HEK293 (cell line): ENCODE results near the gene SLC25A22.

Experiments
- CTCF ChIA-PET: fragments of 350-600 bp; formaldehyde crosslinking; extraction: SDS; loops from one replicate; lab custom pipeline; 2021; ENCODE audit warnings: antibody characterized with exemption; lab: Yijun Ruan, JAX
- POLR2A ChIA-PET: fragments of 300-600 bp; formaldehyde crosslinking; extraction: SDS; loops from one replicate; lab custom pipeline; 2020; ENCODE audit warnings: antibody characterized with exemption, inconsistent platforms; lab: Yijun Ruan, JAX
- H3K27ac ChIP-seq: fragments of 200-500 bp; sonication (Bioruptor generic); 2 replicates; pipeline ENCODE4 v1.5.1; 2014; ENCODE audit warnings: low read depth, low read length, control low read depth, inconsistent platforms; ENCODE audit errors: extremely low read depth
- H3K36me3 ChIP-seq, 2 experiments: fragments of 200-500 bp in 1 of 2; sonication (Bioruptor generic) in 1 of 2; 1 replicate in 1 of 2; 2 replicates in 1 of 2; pipeline ENCODE4 v1.5.1; 2014 to 2017; ENCODE audit warnings: inconsistent platforms in 2 of 2, low read length in 2 of 2; ENCODE audit not compliant: control insufficient read depth in 2 of 2, insufficient read depth in 1 of 2
- H3K4me1 ChIP-seq: fragments of 200-500 bp; sonication (Bioruptor generic); 2 replicates; pipeline ENCODE4 v1.5.1; 2014; ENCODE audit warnings: mild to moderate bottlenecking, low read length, inconsistent platforms; ENCODE audit not compliant: control insufficient read depth, insufficient read depth
- H3K4me3 ChIP-seq: 2 replicates; pipeline ENCODE4 v1.5.1; 2011; ENCODE audit warnings: low read depth, mild to moderate bottlenecking, control low read depth, low read length, moderate library complexity
- H3K9me3 ChIP-seq: fragments of 200-500 bp; sonication (Bioruptor generic); 2 replicates; pipeline ENCODE4 v1.5.1; 2014; ENCODE audit warnings: low read depth, low read length, inconsistent platforms; ENCODE audit not compliant: control insufficient read depth, insufficient read depth
- EGR2 ChIP-seq: fragments of 450-650 bp; formaldehyde crosslinking; IDR thresholded peaks from 2 replicates; pipeline ENCODE4 v1.5.1; 2016; ENCODE audit warnings: low read depth, missing biosample characterization, missing genetic modification characterization
- GLIS1 ChIP-seq: fragments of 450-650 bp; formaldehyde crosslinking; IDR thresholded peaks from 2 replicates; pipeline ENCODE4 v1.5.1; 2016; ENCODE audit warnings: missing biosample characterization, missing genetic modification characterization
- GLIS2 ChIP-seq: fragments of 450-650 bp; formaldehyde crosslinking; IDR thresholded peaks from 2 replicates; pipeline ENCODE4 v1.5.1; 2016; ENCODE audit warnings: missing biosample characterization, missing genetic modification characterization
- MZF1 ChIP-seq: fragments of 450-650 bp; formaldehyde crosslinking; IDR thresholded peaks from 2 replicates; pipeline ENCODE4 v1.5.1; 2017; ENCODE audit warnings: missing biosample characterization, missing genetic modification characterization, borderline replicate concordance
- SP2 ChIP-seq: fragments of 450-650 bp; formaldehyde crosslinking; IDR thresholded peaks from 2 replicates; pipeline ENCODE4 v1.5.1; 2016; ENCODE audit warnings: missing biosample characterization, missing genetic modification characterization
- ZFHX2 ChIP-seq: fragments of 450-650 bp; formaldehyde crosslinking; conservative IDR thresholded peaks from 2 replicates; pipeline ENCODE4 v1.5.1; 2016; ENCODE audit warnings: missing biosample characterization, missing genetic modification characterization
- ZFP37 ChIP-seq: fragments of 450-650 bp; formaldehyde crosslinking; IDR thresholded peaks from 2 replicates; pipeline ENCODE4 v1.5.1; 2016; ENCODE audit warnings: missing biosample characterization, missing genetic modification characterization
- ZNF350 ChIP-seq: fragments of 450-650 bp; formaldehyde crosslinking; IDR thresholded peaks from 2 replicates; pipeline ENCODE4 v1.5.0; 2017; ENCODE audit warnings: missing biosample characterization, mild to moderate bottlenecking, missing genetic modification characterization
- ZNF521 ChIP-seq: fragments of 450-650 bp; formaldehyde crosslinking; IDR thresholded peaks from 2 replicates; pipeline ENCODE4 v1.5.1; 2017; ENCODE audit warnings: missing biosample characterization, mild to moderate bottlenecking, missing genetic modification characterization
- ZNF548 ChIP-seq: fragments of 450-650 bp; formaldehyde crosslinking; IDR thresholded peaks from 2 replicates; pipeline ENCODE4 v1.5.1; 2016; ENCODE audit warnings: missing biosample characterization, missing genetic modification characterization
- ZNF600 ChIP-seq: fragments of 450-650 bp; formaldehyde crosslinking; IDR thresholded peaks from 2 replicates; pipeline ENCODE4 v1.5.1; 2016; ENCODE audit warnings: missing biosample characterization, missing genetic modification characterization
- ZNF830 ChIP-seq: fragments of 450-650 bp; IDR thresholded peaks from 2 replicates; pipeline ENCODE4 v1.5.0; 2018; ENCODE audit warnings: missing biosample characterization, missing genetic modification characterization, low read depth, mild to moderate bottlenecking, moderate library complexity
- TF ChIP-seq, protein P1 (sequence below): fragments of 450-650 bp; formaldehyde crosslinking; IDR thresholded peaks from 2 replicates; pipeline ENCODE4 v1.5.1; 2016; ENCODE audit warnings: missing biosample characterization, missing genetic modification characterization
- TF ChIP-seq, protein P2 (sequence below): fragments of 450-650 bp; formaldehyde crosslinking; IDR thresholded peaks from 2 replicates; pipeline ENCODE4 v1.5.1; 2016; ENCODE audit warnings: missing biosample characterization, missing genetic modification characterization

Gene SLC25A22

DNA sequence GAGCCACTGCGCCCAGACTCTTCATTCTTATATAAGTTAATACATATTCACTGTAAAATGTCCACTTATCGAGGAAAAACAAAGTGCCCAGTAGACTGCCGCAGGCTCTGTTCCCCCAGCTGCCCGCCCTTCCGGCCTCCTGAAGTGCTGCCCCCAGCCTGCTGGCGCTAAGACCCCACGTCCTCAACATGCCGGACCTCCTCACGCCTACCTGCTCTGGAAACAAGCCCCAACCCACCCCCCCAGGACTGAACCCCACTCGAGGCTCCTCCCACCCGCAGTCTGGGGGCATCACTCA, 21.9 kb downstream of the SLC25A22 start:
- no peak overlapping the region; the same call in 1 of the 2 replicates for H3K27ac ChIP-seq
- CTCF ChIA-PET: no interaction called here
- no peaks in the 10 kb centered on the region for H3K9me3 ChIP-seq
- no peaks in the 10 kb centered on the region; the same call in 1 of the 2 replicates for H3K4me1 ChIP-seq
- POLR2A ChIA-PET: interaction anchor here (1.1 to 2.3 kb wide), 9 partner anchors 10 to 241 kb away, joined by 3 to 13 read pairs (median 8); partner anchors contain the start of genes CEND1, HRAS, PNPLA2 and RPLP2
- peak overlapping the region; percentile 88 for H3K4me3 ChIP-seq
- H3K36me3 ChIP-seq: peaks cover 0 to 63% of the 10 kb centered on the region in 2 experiments; a peak in 2 of 3 replicates
- TF ChIP-seq GLIS1 (peak; percentile 95; the same call in 1 of the 2 replicates), SP2 (tag by site-specific recombination) (0 out of 2 replicates have a peak, but pooled peaks have one; percentile 17), ZFHX2 (tag by site-specific recombination) (peak; percentile 67), EGR2 (tag by site-specific recombination) (peak; percentile 60; the same call in 1 of the 2 replicates), MZF1 (tag by site-specific recombination) (no peak)
- TF ChIP-seq, protein P1, sequence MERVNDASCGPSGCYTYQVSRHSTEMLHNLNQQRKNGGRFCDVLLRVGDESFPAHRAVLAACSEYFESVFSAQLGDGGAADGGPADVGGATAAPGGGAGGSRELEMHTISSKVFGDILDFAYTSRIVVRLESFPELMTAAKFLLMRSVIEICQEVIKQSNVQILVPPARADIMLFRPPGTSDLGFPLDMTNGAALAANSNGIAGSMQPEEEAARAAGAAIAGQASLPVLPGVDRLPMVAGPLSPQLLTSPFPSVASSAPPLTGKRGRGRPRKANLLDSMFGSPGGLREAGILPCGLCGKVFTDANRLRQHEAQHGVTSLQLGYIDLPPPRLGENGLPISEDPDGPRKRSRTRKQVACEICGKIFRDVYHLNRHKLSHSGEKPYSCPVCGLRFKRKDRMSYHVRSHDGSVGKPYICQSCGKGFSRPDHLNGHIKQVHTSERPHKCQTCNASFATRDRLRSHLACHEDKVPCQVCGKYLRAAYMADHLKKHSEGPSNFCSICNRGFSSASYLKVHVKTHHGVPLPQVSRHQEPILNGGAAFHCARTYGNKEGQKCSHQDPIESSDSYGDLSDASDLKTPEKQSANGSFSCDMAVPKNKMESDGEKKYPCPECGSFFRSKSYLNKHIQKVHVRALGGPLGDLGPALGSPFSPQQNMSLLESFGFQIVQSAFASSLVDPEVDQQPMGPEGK: peak; percentile 74; the same call in 1 of the 2 replicates

DNA sequence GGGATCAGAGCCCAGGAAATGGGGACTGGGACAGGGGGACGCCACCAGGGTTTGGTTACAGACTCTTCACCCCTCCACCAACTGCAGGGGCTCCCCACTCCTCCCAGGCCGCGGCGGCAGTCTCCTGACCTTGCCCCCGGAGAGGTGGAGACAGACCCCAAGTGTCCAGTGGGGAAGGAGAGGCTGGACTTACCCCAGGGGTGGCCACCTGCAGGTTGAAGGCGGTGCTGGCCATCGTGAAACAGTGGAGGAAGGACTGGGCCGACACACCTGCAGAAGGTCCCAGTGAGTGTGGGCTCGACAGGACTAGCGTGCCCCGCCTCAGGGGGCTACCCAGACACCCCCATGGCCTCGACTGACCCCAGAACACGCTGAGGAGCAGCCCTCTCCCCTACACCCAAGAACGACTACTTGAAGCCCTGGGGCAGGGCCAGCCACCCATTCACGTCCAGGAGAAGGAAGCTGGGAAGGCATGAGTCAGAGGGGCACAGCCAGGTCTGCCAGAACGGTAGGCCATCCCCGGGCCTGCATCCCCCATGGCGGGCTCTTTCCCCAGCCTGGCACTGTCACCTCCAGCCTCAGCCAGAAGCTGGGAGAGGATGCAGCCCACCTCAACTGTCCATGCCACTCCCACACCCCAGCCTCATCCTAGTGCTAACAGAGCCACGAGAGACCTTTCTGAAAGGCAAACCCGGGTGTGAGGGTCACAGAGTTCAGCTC, 23.0 kb downstream of the SLC25A22 start:
- Histone ChIP-seq H3K27ac (no peak overlapping the region), H3K4me1 (no peaks in the 10 kb centered on the region; the same call in 1 of the 2 replicates), H3K4me3 (no peak overlapping the region), H3K9me3 (no peaks in the 10 kb centered on the region), H3K36me3 (peaks cover 0 to 68% of the 10 kb centered on the region in 2 experiments; a peak in 2 of 3 replicates)
- ChIA-PET CTCF (interaction anchor here (0.6 to 0.9 kb wide), 2 partner anchors 9 to 28 kb away, joined by 3 to 5 read pairs; partner anchors contain the start of gene TALDO1), POLR2A (interaction anchor here (0.6 to 2.1 kb wide), 7 partner anchors 10 to 44 kb away, joined by 3 to 12 read pairs (median 4); partner anchors contain the start of genes PNPLA2 and TALDO1)
- TF ChIP-seq ZNF600: peak; percentile 63
- TF ChIP-seq, protein P2, sequence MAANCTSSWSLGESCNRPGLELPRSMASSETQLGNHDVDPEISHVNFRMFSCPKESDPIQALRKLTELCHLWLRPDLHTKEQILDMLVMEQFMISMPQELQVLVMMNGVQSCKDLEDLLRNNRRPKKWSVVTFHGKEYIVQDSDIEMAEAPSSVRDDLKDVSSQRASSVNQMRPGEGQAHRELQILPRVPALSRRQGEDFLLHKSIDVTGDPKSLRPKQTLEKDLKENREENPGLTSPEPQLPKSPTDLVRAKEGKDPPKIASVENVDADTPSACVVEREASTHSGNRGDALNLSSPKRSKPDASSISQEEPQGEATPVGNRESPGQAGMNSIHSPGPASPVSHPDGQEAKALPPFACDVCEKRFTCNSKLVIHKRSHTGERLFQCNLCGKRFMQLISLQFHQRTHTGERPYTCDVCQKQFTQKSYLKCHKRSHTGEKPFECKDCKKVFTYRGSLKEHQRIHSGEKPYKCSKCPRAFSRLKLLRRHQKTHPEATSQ (tag by site-specific recombination): no peak

DNA sequence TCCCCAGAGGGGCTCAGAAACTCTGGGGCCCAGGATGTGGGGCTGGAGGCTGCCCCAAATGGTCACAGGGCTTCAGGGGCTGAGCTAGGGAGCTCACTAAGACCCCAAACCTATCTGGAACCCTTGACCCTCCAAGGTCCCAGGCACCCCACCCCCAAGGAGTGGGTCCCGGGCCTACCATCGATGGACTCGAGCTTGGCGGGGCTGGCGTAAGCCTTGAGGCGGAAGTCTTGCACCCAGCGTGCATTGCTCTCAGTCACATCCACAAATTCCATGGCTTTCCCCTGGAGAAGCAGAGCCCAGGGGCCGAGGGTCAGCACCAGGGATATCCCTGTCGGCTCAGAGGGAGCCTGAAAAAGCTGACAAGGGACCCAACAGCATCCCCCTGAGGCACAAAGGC, 24.3 kb downstream of the SLC25A22 start:
- TF ChIP-seq ZFP37 (tag by site-specific recombination) (no peak), ZNF830 (tag by site-specific recombination) (no peak), ZNF521 (tag by site-specific recombination) (no peak), ZNF548 (tag by site-specific recombination) (no peak)
- Histone ChIP-seq H3K4me3 (no peak overlapping the region), H3K4me1 (no peaks in the 10 kb centered on the region; the same call in 1 of the 2 replicates), H3K27ac (no peak overlapping the region), H3K9me3 (no peaks in the 10 kb centered on the region), H3K36me3 (peaks cover 0 to 60% of the 10 kb centered on the region in 2 experiments; a peak in 2 of 3 replicates)
- ChIA-PET CTCF (interaction anchor here (0.7 to 1.0 kb wide), 2 partner anchors 10 to 46 kb away, joined by 3 read pairs; no protein-coding TSS in a partner anchor), POLR2A (interaction anchor here (1.1 kb wide), 1 partner anchor 26 kb away, joined by 4 read pairs; no protein-coding TSS in a partner anchor)

DNA sequence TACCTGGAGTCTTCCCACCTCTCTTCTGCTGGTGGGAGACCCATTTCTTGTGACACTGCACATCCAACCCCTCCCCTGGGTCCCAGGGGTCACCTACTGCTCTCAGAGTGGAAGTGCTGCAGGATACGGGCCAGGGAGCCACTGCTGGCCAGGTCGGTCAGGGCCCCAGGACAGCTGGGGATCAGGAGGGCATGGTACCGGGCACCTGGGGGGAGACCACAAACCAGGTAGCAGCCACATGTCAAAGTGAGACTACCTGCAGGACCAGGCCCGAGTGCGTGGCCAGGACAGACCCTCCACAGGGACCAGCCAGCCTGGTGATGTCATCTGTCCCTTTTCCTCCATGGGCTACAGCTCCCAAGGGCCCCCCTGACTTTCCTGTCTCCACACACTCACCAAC, 24.7 kb downstream of the SLC25A22 start:
- ChIA-PET CTCF (interaction anchor here (0.7 to 1.0 kb wide), 2 partner anchors 9 to 46 kb away, joined by 3 read pairs; no protein-coding TSS in a partner anchor), POLR2A (interaction anchor here (1.1 kb wide), 1 partner anchor 25 kb away, joined by 4 read pairs; no protein-coding TSS in a partner anchor)
- Histone ChIP-seq H3K27ac (no peak overlapping the region), H3K36me3 (peaks cover 0 to 56% of the 10 kb centered on the region in 2 experiments; a peak in 2 of 3 replicates), H3K9me3 (no peaks in the 10 kb centered on the region), H3K4me1 (no peaks in the 10 kb centered on the region; the same call in 1 of the 2 replicates), H3K4me3 (no peak overlapping the region)
- TF ChIP-seq GLIS2 (tag by site-specific recombination) (peak; percentile 25; the same call in 1 of the 2 replicates), ZNF350 (tag by site-specific recombination) (no peak)
